Pancreas (tissue), 10 donors: ENCODE data around the gene DUOXA1. TPM values are rescaled to one million over a fixed set of nuclear protein-coding genes. Genes with fewer than 3 reads are reported as not detected.
A peak's percentile ranks its signal among the peaks of the same experiment; 100 is the strongest.

Source experiments
- ATAC-seq, 4 donors: fragments of 200-7000 bp; cut with Tn5 transposase; one replicate each; pipeline versions ENCODE4 v1.8.0 to v1.9.1; 2020; ENCODE audit warnings: mild to moderate bottlenecking in 4 of 4, moderate library complexity in 4 of 4
- DNase-seq, 6 donors: peaks; one replicate each; pipeline ENCODE4 v3.0.0-alpha.2; 2020
- FAIRE-seq: peaks from 2 replicates; lab custom pipeline; 2012; peaks lifted over from hg19 to GRCh38; lab: Jason Lieb, UNC
- H3K27ac ChIP-seq, 4 donors: fragments of 200-600 bp; sonication (generic); 1 replicate in 3 of 4; 2 replicates in 1 of 4; pipeline versions ENCODE4 v1.5.0 to v1.8.0; 2020
- H3K27me3 ChIP-seq, 4 donors: fragments of 200-600 bp; one replicate each; pipeline ENCODE4 v1.8.0; 2021
- H3K36me3 ChIP-seq, 3 donors: fragments of 200-600 bp; sonication (generic) in 1 of 3; one replicate each; pipeline versions ENCODE4 v1.5.0 to v1.8.0; 2020 to 2021
- H3K4me1 ChIP-seq, 3 donors: fragments of 200-600 bp; one replicate each; pipeline ENCODE4 v1.8.0; 2021
- H3K4me3 ChIP-seq, 4 donors: fragments of 200-600 bp; sonication (generic) in 2 of 4; one replicate each; pipeline versions ENCODE4 v1.5.0 to v1.8.0; 2020 to 2021
- H3K9me3 ChIP-seq, 4 donors: fragments of 200-600 bp; one replicate each; pipeline ENCODE4 v1.8.0; 2021
- WGBS, 2 donors: extraction: QIAGEN DNeasy Blood & Tissue Kit; methylation state at CpG; one replicate each; pipeline ENCODE4 v1.1.7; 2013; 5-methylcytosine and 5-hydroxymethylcytosine counted together
- intact Hi-C, 3 donors: fragments of 100-400 bp; cut with DNase I; formaldehyde crosslinking; loops; one replicate each; pipeline versions ENCODE4 v1.11.1 to v1.14.2; 2022
- polyA plus RNA-seq, 2 donors: library from polyadenylated mRNA; stranded (reverse); fragments of 200-250 nt; gene quantifications; one replicate each; pipeline ENCODE4 v1.2.3, GENCODE V29; 2013
- total RNA-seq, 6 donors: library from RNA; stranded (reverse); fragmentation: NEBNext Ultra II Directional in 4 of 6; extraction: Animal tissue kit (Norgen Biotek cat#: 25700) in 4 of 6; gene quantifications; one replicate each; pipeline versions ENCODE4 v1.2.1 to v1.2.4, GENCODE V29; 2021 to 2023
- TF ChIP-seq, protein P1 (sequence below), 4 donors: fragments of 200-600 bp; sonication (generic) in 3 of 4; IDR thresholded peaks; one replicate each; pipeline versions ENCODE4 v1.5.0 to v1.8.0; 2021; ENCODE audit warnings: antibody characterized with exemption in 4 of 4
- donor health status: healthy with polysubstance abuse.
- donor health status: DM: no; HTN: no; CAD: no; lungs with moderate emphysema.
- donor health status: DM: no; HTN: no; CAD: no.
- donor health status: control.
- donor health status: control.
- donor health status: Bipolar disorder and iron deficiency.
- donor health status: DM: yes; HTN: yes; CAD: no.
- donor health status: DM: no; HTN: no; CAD: no.
- donor health status: DM: no; HTN: no; CAD: no.
- donor health status: DM: yes; HTN: yes; CAD: no.

DUOXA1 gene
- total and polyA plus RNA-seq, 8 donors = 0.11 to 0.22 (median 0.17) TPM; not detected in 3

DNA sequence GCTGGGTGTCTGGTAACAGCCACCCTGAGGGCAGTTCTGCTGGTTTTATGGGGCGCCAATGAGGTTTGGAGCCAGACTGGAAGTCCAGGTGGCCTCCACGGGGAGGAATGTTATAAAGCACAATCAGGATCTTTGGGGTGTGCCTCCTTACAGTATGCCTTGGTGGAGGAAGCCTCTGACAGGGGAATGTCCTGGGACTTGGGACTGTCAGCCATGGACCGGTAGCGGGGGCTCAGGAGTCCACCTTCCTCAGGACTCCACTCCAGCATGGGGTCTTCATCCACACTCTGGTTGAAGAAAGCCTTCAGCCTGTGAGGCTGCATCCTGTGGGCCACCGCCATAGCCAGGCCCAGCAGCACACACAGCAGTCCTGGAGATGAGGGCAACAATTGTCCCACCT, 10.7 kb downstream of the DUOXA1 start:
- FAIRE-seq = no peak
- no peaks in the 10 kb centered on the region for H3K9me3 ChIP-seq
- H3K4me3 ChIP-seq = no peak overlapping the region
- no peak for ATAC-seq
- intact Hi-C loops = loop anchor here in 1 of 3 donors (10.0 kb wide), 1 partner anchor 164 kb away; the partner anchor contains the start of gene TERB2
- H3K27me3 ChIP-seq = peaks cover 0 to 11% (median 4%) of the 10 kb centered on the region in 4 donors
- 86 to 88% methylated on average over 5 of the region's 5 CpGs for WGBS, 2 donors
- no peaks in the 10 kb centered on the region for H3K36me3 ChIP-seq
- no peak overlapping the region for H3K27ac ChIP-seq
- peaks cover 0 to 4% (median 0%) of the 10 kb centered on the region in 3 donors for H3K4me1 ChIP-seq
- TF ChIP-seq, protein P1, sequence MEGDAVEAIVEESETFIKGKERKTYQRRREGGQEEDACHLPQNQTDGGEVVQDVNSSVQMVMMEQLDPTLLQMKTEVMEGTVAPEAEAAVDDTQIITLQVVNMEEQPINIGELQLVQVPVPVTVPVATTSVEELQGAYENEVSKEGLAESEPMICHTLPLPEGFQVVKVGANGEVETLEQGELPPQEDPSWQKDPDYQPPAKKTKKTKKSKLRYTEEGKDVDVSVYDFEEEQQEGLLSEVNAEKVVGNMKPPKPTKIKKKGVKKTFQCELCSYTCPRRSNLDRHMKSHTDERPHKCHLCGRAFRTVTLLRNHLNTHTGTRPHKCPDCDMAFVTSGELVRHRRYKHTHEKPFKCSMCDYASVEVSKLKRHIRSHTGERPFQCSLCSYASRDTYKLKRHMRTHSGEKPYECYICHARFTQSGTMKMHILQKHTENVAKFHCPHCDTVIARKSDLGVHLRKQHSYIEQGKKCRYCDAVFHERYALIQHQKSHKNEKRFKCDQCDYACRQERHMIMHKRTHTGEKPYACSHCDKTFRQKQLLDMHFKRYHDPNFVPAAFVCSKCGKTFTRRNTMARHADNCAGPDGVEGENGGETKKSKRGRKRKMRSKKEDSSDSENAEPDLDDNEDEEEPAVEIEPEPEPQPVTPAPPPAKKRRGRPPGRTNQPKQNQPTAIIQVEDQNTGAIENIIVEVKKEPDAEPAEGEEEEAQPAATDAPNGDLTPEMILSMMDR (IDR thresholded peaks at IDR 0.05) = no peak
- no peak for DNase-seq

DNA sequence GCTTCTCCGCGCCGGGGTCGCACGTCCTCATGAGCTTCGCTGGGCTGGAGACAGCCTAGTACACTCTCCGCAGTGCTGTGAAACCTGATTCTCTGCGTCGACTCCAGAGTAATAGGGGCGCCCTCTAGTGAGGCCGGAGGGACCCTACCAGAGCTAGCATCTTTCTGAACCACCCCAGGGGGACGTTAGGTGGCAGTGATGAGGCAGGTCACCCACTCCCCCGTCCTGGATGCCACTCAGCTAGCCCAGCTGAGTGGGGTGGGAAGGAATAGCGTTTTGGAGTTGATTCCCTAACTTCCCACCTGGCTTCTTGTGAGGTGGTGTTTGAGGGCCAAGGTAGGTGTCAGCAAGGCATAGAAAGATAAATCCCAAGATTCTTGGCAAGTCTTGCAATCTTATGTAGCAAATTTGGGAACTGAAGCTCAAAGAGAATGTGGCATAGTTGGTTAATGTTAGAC, 11.5 kb downstream of the DUOXA1 start:
- H3K36me3 ChIP-seq = no peaks in the 10 kb centered on the region
- DNase-seq (peak; percentile 84 to 91 (median 87)), ATAC-seq (peak; percentile 96 to 98 (median 96)), FAIRE-seq (no peak)
- H3K4me3 ChIP-seq = no peak overlapping the region
- peaks cover 0 to 4% (median 0%) of the 10 kb centered on the region in 3 donors for H3K4me1 ChIP-seq
- H3K27me3 ChIP-seq = peaks cover 0 to 11% (median 4%) of the 10 kb centered on the region in 4 donors
- H3K9me3 ChIP-seq = no peaks in the 10 kb centered on the region
- 1% methylated on average over 14 of the region's 14 CpGs for WGBS, 2 donors
- intact Hi-C loops = loop anchor here in 1 of 3 donors (10.0 kb wide), 1 partner anchor 163 kb away; the partner anchor contains the start of gene TERB2
- TF ChIP-seq, protein P1 (IDR thresholded peaks at IDR 0.05) = peak; percentile 92 to 98 (median 97)
- H3K27ac ChIP-seq = no peak overlapping the region

DNA sequence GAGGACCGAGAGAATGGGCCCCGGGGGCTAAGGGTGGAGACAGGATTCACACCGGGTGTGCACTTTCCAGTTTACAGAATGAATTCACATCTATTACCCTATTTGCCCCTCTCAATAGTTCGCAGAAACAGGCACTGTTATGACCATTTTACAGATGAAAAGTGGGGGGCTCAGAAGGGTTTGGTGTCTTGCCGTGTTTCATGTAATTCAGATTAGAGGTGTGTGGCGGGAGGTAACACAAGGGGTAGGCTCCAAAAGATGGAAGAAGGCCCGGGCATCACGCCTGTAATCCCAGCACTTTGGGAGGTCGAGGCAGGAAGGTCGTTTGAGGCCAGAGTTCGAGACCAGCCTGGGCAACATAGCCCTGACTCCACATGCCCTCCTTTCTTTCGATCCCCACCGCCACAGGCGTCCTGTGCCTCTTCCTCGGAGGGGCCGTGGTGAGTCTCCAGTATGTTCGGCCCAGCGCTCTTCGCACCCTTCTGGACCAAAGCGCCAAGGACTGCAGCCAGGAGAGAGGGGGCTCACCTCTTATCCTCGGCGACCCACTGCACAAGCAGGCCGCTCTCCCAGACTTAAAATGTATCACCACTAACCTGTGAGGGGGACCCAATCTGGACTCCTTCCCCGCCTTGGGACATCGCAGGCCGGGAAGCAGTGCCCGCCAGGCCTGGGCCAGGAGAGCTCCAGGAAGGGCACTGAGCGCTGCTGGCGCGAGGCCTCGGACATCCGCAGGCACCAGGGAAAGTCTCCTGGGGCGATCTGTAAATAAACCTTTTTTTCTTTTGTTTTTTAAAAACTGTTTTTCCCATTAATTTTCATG, 12.2 kb downstream of the DUOXA1 start:
- Histone ChIP-seq H3K4me1 (peaks cover 0 to 4% (median 0%) of the 10 kb centered on the region in 3 donors), H3K27ac (no peak overlapping the region), H3K9me3 (no peaks in the 10 kb centered on the region), H3K36me3 (no peaks in the 10 kb centered on the region), H3K4me3 (no peak overlapping the region), H3K27me3 (peaks cover 0 to 16% (median 4%) of the 10 kb centered on the region in 4 donors)
- FAIRE-seq (no peak), ATAC-seq (peak; percentile 32 to 44 (median 40)), DNase-seq (peak in 1 of 6 donors; percentile 66)
- WGBS, 2 donors = 42 to 49% methylated on average over 33 of the region's 33 CpGs
- intact Hi-C loops = loop anchor here in 1 of 3 donors (10.0 kb wide), 1 partner anchor 163 kb away; the partner anchor contains the start of gene TERB2
- TF ChIP-seq, protein P1 (IDR thresholded peaks at IDR 0.05) = no peak

DNA sequence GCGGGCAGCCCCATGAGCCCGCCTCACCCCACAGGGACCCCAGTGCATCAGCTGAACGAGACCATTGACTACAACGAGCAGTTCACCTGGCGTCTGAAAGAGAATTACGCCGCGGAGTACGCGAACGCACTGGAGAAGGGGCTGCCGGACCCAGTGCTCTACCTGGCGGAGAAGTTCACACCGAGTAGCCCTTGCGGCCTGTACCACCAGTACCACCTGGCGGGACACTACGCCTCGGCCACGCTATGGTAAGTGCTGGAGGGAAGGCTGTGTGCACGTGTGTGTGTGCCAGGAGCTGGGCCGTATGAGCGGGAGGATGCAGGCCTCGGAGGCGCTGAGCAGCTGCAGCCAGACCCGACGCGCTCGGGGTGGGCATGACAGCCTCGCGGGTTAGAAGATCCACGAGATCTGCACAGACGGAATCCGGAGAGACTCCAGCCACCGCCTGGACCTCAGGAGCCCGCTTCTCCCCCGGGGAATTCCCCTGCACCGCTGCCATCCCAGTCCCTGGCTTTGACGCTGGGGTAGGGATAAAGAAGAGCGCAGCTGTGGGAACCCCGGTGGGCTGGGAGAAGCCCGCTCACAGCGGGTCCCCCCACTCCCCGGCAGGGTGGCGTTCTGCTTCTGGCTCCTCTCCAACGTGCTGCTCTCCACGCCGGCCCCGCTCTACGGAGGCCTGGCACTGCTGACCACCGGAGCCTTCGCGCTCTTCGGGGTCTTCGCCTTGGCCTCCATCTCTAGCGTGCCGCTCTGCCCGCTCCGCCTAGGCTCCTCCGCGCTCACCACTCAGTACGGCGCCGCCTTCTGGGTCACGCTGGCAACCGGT, 13.0 kb downstream of the DUOXA1 start:
- TF ChIP-seq, protein P1 (IDR thresholded peaks at IDR 0.05) = no peak
- no peaks in the 10 kb centered on the region for H3K9me3 ChIP-seq
- no peak overlapping the region for H3K4me3 ChIP-seq
- peaks cover 0 to 24% (median 7%) of the 10 kb centered on the region in 4 donors for H3K27me3 ChIP-seq
- intact Hi-C loops = loop anchor here in 1 of 3 donors (10.0 kb wide), 1 partner anchor 162 kb away; the partner anchor contains the start of gene TERB2
- FAIRE-seq (no peak), ATAC-seq (peak in 1 of 4 donors; percentile 3), DNase-seq (peak in 2 of 6 donors; percentile 58 to 69)
- WGBS, 2 donors = 25 to 26% methylated on average over 64 to 65 of the region's 65 CpGs
- no peak overlapping the region for H3K27ac ChIP-seq
- no peaks in the 10 kb centered on the region for H3K36me3 ChIP-seq
- H3K4me1 ChIP-seq = peaks cover 0 to 7% (median 0%) of the 10 kb centered on the region in 3 donors
